GM12875 (cell line): ENCODE data around the gene COL1A1.

Source experiments
- H3K4me3 ChIP-seq: one replicate; pipeline ENCODE4 v1.5.1; 2011; ENCODE audit warnings: low read depth, low read length, control low read depth
- TF ChIP-seq, protein P1 (sequence below): IDR thresholded peaks from 2 replicates; pipeline ENCODE4 v1.5.1; 2011; ENCODE audit warnings: low read depth, mild to moderate bottlenecking, control low read depth, inconsistent platforms, low read length, moderate library complexity, borderline replicate concordance; ENCODE audit not compliant: insufficient read depth

The COL1A1 gene

DNA sequence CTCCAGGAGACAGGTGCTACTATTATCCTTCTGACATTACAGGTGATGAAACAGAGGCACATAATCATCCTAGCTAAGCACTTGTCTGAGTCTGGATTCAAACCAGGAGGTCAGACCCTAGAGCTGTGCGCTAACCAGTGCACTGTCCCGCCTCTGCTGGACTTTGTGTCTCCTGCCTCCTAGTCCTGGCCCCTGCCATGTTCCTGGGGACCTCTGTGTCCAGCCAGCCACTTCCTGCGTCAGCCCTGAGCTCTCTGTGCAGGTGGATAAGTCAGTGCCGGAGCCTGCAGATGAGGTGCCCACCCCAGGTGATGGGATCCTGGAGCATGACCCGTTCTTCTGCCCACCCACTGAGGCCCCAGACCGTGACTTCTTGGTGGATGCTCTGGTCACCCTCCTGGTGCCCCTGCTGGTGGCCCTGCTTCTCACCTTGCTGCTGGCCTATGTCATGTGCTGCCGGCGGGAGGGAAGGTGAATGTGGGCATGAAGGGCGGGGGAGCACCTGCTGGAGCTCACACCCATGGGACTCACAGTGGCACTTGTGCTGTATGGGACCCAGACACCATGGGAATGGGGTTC is 31.5 kb downstream of the COL1A1 start:
- TF ChIP-seq, protein P1, sequence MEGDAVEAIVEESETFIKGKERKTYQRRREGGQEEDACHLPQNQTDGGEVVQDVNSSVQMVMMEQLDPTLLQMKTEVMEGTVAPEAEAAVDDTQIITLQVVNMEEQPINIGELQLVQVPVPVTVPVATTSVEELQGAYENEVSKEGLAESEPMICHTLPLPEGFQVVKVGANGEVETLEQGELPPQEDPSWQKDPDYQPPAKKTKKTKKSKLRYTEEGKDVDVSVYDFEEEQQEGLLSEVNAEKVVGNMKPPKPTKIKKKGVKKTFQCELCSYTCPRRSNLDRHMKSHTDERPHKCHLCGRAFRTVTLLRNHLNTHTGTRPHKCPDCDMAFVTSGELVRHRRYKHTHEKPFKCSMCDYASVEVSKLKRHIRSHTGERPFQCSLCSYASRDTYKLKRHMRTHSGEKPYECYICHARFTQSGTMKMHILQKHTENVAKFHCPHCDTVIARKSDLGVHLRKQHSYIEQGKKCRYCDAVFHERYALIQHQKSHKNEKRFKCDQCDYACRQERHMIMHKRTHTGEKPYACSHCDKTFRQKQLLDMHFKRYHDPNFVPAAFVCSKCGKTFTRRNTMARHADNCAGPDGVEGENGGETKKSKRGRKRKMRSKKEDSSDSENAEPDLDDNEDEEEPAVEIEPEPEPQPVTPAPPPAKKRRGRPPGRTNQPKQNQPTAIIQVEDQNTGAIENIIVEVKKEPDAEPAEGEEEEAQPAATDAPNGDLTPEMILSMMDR, result no peak
- no peak overlapping the region for H3K4me3 ChIP-seq

DNA sequence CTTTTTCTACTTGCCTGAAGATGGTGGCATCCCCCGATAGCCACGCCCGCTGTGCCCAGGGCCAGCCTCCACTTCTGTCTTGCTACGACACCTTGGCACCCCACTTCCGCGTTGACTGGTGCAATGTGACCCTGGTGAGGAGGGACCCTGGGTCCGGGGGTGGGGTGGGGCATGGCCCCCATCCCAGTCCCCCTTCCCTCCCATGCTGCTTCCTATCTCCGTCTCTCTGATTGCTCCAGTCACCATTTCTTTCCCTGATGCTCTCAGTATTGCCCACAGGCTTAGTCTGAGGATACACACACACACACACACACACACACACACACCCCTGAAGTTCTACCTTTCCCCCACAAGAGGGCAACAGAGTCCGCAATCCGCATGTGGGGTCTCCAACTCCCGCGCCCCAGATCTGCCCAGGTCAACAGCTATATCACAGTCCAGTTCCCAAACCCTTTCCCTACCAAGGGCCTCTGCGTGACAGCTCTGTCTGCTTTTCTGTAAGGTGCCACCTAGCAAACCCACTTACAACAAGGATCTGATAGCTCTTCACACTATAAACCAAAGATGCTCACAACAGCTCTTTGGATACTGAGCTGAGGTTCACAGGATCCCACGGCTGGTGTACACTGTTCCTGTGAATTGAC is 32.2 kb downstream of the COL1A1 start:
- TF ChIP-seq, protein P1, result peak; percentile 93
- H3K4me3 ChIP-seq, result no peak overlapping the region

DNA sequence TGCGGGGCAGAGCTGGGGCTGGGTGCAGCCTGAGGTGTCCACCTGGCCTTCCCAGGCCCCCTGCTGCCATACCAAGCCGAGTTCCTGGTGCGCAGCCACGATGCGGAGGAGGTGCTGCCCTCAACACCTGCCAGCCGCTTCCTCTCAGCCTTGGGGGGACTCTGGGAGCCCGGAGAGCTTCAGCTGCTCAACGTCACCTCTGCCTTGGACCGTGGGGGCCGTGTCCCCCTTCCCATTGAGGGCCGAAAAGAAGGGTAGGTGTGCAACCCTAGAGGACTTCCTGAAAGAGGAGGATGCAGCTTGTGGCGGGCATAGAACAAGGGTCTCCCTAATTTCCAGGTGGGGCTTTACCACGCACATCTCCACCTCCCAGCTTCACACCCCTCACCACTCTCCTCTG is 33.1 kb downstream of the COL1A1 start:
- no peak overlapping the region for H3K4me3 ChIP-seq
- TF ChIP-seq, protein P1, result no peak

DNA sequence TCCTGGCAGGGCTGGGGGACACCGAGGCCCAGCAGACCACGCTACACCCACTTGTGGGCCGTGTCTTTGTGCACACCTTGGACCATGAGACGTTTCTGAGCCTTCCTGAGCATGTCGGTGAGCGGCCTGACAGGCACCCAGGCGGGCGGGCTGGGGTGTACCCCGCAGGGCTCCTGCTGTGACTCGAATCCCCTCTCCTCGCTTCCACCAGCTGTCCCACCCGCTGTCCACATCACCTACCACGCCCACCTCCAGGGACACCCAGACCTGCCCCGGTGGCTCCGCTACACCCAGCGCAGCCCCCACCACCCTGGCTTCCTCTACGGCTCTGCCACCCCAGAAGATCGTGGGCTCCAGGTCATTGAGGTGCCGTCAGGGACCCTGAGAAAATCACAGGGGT is 34.1 kb downstream of the COL1A1 start:
- TF ChIP-seq, protein P1, result no peak
- no peak overlapping the region for H3K4me3 ChIP-seq

DNA sequence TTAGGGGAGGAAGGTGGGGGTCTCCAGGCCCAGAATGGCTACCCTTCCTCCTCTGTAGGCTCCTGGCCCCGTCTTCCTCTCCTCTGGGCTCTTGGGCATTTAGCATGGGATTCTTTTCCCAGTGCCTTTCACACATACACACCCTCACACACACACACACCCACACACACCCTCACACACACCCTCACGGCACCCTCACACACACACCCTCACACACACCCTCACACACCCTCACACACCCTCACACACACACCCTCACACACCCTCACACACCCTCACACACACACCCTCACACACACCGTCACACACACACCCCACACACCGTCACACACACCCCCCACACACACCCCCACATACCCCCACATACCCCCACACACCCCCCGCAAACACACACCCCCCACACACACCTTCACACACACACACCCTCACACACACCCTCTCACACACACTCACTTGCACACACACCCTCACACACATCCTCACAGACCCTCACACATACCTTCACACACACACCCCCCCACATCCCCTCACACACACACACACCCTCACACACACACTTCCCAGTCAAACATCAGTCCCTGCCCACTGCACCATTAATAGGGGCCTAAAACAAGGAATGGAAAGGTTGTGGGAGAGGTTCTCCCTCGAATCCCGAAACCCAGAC is 34.8 kb downstream of the COL1A1 start:
- TF ChIP-seq, protein P1, result no peak
- H3K4me3 ChIP-seq, result no peak overlapping the region

DNA sequence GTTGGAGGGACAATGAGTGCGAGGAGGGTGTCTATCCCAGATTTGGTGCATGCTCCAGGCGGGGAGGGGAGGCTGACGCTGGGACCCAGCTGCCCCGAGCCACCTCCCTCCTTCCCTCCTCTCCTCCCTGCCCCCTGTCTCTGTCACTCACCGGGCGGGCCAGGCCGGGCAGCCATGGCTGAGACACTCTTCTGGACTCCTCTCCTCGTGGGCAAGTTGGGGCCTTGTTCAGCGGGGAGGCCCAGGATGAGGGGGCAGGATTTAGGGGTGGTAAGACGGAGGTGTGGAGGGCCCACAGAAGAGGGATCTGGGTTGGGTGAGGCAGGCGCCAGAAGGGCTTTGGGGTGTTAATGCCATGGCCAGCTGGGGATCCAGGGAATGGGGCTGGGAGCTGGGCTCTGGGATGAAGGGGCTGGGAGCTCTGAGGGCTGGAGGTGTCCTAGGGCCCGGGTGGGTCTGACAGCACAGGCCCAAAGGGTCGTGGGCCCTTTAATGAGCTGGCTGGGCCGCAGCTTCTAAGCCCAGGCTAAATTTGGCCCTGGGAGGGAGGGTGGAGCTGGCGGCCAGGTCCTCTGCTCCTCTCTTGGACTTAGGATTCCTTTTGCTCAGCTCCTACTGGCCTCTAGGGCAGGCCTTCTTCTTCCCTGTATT is 35.4 kb downstream of the COL1A1 start, which contains the start of gene SGCA:
Gene SGCA, plus strand, starts transcription at position 139 of the 651 bp plus-strand sequence. Its CDS starts 36 bp downstream, at position 175.
- H3K4me3 ChIP-seq, result no peak within 1 kb of the TSS
- TF ChIP-seq, protein P1, result no peak
